GM23338 (cell line): Measurements from ENCODE around the gene CACNA1D.

Experiments
- EZH2 ChIP-seq: fragments of 200-600 bp; sonication (generic); IDR thresholded peaks from one replicate; pipeline ENCODE4 v1.8.0; 2017; ENCODE audit warnings: antibody characterized with exemption, mild to moderate bottlenecking, low read depth; ENCODE audit not compliant: unreplicated experiment
- EZH2phosphoT487 ChIP-seq: fragments of 200-600 bp; sonication (generic); IDR thresholded peaks from one replicate; pipeline ENCODE4 v1.8.1; 2018; ENCODE audit warnings: antibody characterized with exemption; ENCODE audit not compliant: unreplicated experiment
- JUNB ChIP-seq: IDR thresholded peaks from one replicate; pipeline ENCODE4 v1.6.1; 2016; ENCODE audit warnings: antibody characterized with exemption; ENCODE audit not compliant: unreplicated experiment
- POLR2AphosphoS5 ChIP-seq: IDR thresholded peaks from 2 replicates; pipeline ENCODE4 v1.6.1; 2016; ENCODE audit warnings: antibody characterized with exemption, low read depth
- TF ChIP-seq, protein P1 (sequence below), 2 experiments: fragments of 200-600 bp in 1 of 2; sonication (generic) in 1 of 2; conservative IDR thresholded peaks; 2 replicates each; pipeline versions ENCODE4 v1.5.1 to v1.6.1; 2016 to 2017; ENCODE audit warnings: antibody characterized with exemption in 2 of 2, low read depth in 2 of 2, mild to moderate bottlenecking in 2 of 2, moderate library complexity in 1 of 2

DNA sequence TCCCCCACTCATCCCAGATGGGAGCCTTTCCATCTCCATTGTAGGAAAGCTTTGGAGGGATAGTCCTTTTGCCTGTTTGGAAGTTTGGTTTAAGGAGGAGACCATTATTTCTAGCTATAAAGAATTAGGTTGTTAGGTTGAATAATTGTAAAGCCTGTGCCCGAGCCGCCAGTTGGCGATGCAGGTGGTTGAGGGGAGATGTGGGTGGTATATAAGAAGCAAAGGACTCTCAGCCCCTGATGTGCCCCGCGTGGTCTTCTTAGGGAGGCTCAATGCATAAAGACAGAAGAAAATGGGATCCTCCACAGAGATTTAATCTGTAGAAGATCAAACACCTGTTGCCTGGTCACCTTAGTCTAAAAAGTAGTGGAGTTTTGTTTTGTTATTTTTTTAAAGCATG lies 296.1 kb downstream of the CACNA1D start:
- TF ChIP-seq EZH2 (no peak), POLR2AphosphoS5 (no peak), EZH2phosphoT487 (no peak), JUNB (no peak)
- TF ChIP-seq, protein P1, sequence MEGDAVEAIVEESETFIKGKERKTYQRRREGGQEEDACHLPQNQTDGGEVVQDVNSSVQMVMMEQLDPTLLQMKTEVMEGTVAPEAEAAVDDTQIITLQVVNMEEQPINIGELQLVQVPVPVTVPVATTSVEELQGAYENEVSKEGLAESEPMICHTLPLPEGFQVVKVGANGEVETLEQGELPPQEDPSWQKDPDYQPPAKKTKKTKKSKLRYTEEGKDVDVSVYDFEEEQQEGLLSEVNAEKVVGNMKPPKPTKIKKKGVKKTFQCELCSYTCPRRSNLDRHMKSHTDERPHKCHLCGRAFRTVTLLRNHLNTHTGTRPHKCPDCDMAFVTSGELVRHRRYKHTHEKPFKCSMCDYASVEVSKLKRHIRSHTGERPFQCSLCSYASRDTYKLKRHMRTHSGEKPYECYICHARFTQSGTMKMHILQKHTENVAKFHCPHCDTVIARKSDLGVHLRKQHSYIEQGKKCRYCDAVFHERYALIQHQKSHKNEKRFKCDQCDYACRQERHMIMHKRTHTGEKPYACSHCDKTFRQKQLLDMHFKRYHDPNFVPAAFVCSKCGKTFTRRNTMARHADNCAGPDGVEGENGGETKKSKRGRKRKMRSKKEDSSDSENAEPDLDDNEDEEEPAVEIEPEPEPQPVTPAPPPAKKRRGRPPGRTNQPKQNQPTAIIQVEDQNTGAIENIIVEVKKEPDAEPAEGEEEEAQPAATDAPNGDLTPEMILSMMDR (conservative IDR thresholded peaks at IDR 0.05; ENCODE audit: low read depth in 2 of 2) = no peak
